Right kidney (tissue), 1 donor: ENCODE results near the gene DENND5A.

ENCODE experiments used
- DNase-seq: peaks from one replicate; pipeline ENCODE4 v3.0.0-alpha.2; 2016

Gene DENND5A

GRCh38 chr11:9096427-9096826, 168.7 kb downstream of the DENND5A start:
- DNase-seq: no peak

GRCh38 chr11:9095421-9095820, 169.7 kb downstream of the DENND5A start:
- DNase-seq: no peak

- DNase-seq: no peak
Observed at GRCh38 chr11:9094420-9094819, 170.7 kb downstream of the DENND5A start.

GRCh38 chr11:9092853-9093778, 172.0 kb downstream of the DENND5A start:
- no peak for DNase-seq

- no peak for DNase-seq
Observed at GRCh38 chr11:9092072-9092471, 173.1 kb downstream of the DENND5A start.

- DNase-seq: no peak
Observed at GRCh38 chr11:9091044-9091922, 173.9 kb downstream of the DENND5A start, which contains the start of gene SCUBE2. Gene SCUBE2, minus strand, starts transcription at chr11:9091599. Its CDS starts 71 bp downstream, at chr11:9091528.

- peak; percentile 68 for DNase-seq
Observed at GRCh38 chr11:9090488-9091043, 174.6 kb downstream of the DENND5A start.

GRCh38 chr11:9089636-9090035, 175.5 kb downstream of the DENND5A start:
- DNase-seq: no peak

- no peak for DNase-seq
Observed at GRCh38 chr11:9089061-9089460, 176.1 kb downstream of the DENND5A start.
